Ramos (cell line): Measurements from ENCODE around the gene BTN1A1.
"Not testable (repeated sequence)": the region's sequence is repeated elsewhere in the genome, so short reads cannot be mapped to it uniquely, and the experiment has no call there.

Source experiments
- in situ Hi-C: fragments of 300-500 bp; cut with MboI; formaldehyde crosslinking; loops from one replicate; pipeline ENCODE4 v1.14.3; 2022; ENCODE audit warnings: low sequenced_read_pairs; ENCODE audit not compliant: unreplicated experiment

The BTN1A1 gene

GRCh38 chr6:26533532-26533931, 33.4 kb downstream of the BTN1A1 start:
- in situ Hi-C loops = no loop called here

GRCh38 chr6:26534681-26535465, 34.8 kb downstream of the BTN1A1 start:
- in situ Hi-C loops = no loop called here

DNA sequence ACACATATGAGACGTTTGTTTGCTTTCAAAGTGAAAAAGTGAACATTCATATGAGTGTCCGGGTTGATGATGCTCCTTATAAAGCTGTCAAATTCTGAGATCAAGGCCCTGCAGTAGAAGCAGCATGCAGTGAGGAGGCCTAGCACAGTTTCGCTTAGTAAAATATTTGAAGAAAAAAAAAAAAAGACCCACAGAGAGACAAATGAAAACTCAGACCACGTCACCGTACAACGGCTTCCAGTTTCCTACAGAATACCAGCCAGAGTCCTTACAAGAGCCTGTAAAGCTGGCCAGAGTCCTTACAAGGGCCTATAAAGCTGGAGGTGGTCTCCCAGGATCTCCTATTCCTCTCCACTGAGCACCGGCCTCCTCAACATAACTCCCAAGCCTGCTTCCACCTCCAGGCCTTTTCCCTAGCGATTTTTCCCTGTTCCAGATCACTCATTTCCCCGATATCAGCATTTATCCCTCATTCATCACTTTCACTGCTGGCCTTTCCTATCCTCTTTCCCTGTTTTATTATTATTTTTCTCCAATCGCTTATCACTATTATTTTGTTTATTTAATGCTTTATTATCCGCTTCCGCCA, 36.6 kb downstream of the BTN1A1 start:
- in situ Hi-C loops = no loop called here

GRCh38 chr6:26537160-26537845, 37.2 kb downstream of the BTN1A1 start:
- in situ Hi-C loops = no loop called here

DNA sequence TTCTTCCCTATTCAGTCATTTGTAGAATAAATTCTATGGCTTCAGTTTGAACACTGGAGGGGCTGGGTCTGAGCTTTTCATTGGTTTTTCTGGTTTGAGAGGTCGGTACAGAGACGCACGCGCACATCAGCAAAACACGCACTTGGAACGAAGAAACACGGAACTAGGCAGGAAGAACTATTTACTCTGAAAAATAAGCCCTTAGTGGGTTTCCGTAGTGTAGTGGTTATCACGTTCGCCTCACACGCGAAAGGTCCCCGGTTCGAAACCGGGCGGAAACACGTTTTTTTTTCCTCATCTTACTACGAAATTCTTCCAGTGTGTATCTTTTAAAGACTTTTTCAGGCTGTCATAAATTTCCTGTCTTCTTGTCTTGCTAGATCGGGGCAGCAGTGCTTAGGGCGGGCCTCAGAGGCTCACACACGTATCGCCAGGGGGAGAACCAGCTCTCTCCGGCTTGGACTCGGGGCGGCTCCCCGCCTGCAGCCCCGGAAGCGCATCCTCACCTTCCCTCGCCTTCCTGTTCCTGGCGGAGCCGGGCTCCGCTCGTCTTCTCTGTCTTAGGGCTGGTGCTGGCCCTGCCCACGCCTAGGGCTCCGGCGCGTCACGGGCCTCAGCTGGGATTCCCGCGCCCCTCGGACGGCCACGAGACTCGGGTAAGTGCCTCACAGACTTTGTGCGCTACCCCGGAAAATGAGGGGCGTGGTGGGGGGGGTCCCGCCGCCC, 37.9 kb downstream of the BTN1A1 start, which contains the start of gene HMGN4:
TSS of gene HMGN4 (plus strand) at position 521 of the 726 bp plus-strand sequence. CDS start 6,841 bp downstream, outside the sequence.
- in situ Hi-C loops = no loop called here

- in situ Hi-C loops = no loop called here
These were observed 38.4 kb downstream of the BTN1A1 start for GRCh38 chr6:26538572-26538902.

DNA sequence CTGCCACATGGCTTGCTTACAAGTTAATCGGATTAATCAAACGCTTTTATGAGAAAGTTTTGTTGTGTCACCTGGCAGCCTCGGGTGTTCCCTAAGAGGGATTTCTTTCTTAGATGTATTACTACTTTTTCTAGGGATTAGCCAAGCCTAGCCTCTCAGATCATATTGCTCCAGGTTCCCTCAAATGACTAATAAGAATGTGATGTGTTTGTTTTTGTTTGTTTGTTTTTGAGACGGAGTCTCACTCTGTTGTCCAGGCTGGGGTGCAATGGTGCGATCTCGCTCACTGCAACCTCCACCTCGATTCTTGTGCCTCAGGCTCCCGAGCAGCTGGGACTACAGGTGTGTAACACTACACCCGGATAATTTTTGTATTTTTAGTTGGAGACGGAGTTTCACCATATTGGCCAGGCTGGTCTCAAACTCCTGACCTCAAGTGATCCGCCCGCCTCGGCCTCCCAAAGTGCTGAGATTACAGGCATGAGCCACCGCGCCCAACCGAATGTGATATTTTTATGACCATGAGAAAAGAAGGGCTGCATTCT, 39.0 kb downstream of the BTN1A1 start:
- in situ Hi-C loops = no loop called here

GRCh38 chr6:26541579-26541978, 41.5 kb downstream of the BTN1A1 start:
- in situ Hi-C loops = no loop called here

DNA sequence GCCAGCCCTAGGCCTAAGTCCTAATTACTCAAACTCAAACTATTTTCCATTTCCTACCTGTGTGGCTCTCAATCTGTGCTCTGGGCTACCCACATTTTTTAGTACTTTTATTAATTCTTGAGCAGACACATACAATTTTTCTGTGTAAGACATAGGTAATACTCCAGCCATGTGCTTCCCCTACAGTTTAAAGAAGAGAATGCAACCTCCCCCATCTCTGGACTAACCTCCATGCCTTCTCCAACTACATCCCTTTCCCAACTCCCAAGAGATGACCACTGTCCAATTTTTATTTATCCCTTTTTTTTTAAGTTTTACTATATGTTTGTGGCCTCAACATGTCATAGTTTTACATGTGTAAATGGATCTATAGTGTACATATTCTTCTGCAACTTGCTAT, 43.9 kb downstream of the BTN1A1 start:
- in situ Hi-C loops = no loop called here

DNA sequence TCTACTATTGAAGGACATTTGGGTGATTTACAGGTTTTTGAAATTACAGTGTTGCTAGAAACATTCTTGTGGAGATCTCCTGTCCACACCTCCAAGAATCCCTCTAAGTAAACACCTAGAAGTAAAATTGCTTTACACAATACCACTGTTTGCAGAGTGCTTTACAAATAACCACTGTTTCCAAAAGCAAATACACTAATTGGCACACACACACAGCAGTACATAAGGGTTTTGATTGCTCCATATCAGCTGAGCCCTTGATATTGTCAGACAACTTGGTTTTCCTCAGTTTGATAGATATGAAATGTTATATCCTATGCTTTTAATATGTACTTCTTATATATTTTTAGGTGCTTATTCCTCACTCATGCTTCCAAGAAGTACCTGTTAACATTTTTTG, 44.4 kb downstream of the BTN1A1 start:
- in situ Hi-C loops = no loop called here

DNA sequence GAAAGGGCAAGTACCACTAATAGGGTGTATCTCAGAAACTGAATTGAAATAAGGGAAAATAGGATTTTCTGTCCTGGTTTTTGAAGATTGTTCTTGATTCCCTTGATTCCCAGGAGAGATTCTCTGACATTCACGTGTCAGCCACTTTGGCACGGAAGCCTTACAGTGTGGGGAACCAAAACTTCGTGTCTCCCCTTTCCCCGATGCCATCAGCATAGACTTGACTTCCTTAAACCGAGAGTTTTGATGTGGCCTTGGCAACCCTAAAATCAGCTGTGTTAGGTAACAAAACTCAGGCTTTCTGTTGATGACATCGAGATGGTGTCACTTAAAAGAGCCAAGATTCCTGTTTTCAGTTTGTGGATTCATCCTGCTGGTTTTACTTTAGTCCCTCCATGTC, 45.5 kb downstream of the BTN1A1 start:
- in situ Hi-C loops = no loop called here

DNA sequence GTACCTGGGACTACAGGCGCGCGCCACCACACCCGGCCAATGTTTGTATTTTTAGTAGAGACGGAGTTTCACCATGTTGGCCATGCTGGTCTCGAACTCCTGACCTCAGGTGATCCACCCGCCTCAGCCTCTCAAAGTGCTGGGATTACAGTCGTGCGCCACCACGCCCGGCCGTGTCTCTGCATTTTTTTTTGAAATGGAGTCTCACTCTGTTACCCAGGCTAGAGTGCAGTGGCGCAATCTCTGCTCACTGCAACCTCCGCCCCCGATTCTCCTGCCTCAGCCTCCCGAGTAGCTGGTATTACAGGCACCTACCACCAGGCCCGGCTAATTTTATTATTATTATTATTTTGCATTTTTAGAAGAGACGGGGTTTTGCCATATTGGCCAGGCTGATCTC, 47.3 kb downstream of the BTN1A1 start:
- in situ Hi-C loops = not testable (repeated sequence)

- in situ Hi-C loops = no loop called here
These were observed 50.3 kb downstream of the BTN1A1 start for GRCh38 chr6:26550250-26550993.

- in situ Hi-C loops = no loop called here
These were observed 52.1 kb downstream of the BTN1A1 start for GRCh38 chr6:26552205-26552604.

GRCh38 chr6:26552640-26553188, 52.6 kb downstream of the BTN1A1 start:
- in situ Hi-C loops = no loop called here

- in situ Hi-C loops = no loop called here
These were observed 53.1 kb downstream of the BTN1A1 start for GRCh38 chr6:26553264-26553634.

DNA sequence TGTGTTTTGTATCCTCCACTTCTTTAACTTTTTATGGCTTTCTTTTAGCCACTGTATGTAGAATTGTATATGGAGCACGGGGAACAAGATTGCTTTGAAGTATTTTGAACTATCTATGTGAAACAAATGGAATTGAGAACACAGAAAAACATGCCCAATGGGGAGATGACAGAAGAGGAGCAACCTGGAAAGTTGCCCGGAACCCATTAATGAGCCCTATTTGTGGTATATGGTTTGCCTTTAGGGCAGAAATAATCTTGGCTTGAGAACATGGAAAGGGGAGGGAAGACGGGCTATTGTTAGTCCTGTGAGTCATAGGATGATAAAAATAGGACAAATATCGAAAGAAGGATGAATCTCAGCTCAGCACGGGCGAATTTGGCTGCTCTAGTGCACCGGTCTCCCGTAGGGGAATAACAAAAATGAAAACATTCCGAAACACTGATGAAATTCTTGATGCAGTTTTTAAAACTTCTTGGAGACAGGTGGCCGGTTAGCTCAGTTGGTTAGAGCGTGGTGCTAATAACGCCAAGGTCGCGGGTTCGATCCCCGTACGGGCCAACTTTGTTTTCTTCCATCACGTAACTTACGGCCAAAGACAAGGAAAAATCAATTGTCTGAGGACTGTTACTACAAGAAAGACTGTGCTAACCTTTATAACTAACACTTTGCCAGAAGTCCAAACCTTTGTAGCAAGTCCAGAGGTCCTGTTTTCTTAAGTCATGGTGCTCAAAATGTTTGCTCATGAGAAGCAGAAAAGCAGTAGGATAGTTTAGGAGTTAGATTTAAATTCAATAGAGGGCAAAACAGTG, 53.7 kb downstream of the BTN1A1 start:
- in situ Hi-C loops = no loop called here

DNA sequence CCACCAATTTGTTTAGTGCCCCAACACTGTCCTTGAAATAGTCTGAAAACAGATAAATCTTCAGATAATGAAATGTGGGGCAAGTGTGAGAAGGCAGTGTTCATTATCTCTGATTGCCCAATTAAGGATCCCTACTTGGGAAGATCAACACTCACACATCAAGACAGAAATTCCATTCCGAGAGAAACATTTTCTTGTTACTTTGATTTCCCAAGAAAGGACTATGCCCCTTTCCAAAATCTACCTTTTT, 54.3 kb downstream of the BTN1A1 start:
- in situ Hi-C loops = no loop called here
